Peyer's patch (tissue), 4 donors: ENCODE data around the gene CSF1R.

Experiments used
- CTCF ChIP-seq, 6 experiments: fragments of 450-650 bp in 4 of 6; fragments of 200-600 bp in 2 of 6; sonication (generic) in 1 of 6; IDR thresholded peaks; one replicate each; pipeline ENCODE4 v1.5.1; 2017 to 2019; ENCODE audit warnings: antibody characterized with exemption in 6 of 6, mild to moderate bottlenecking in 3 of 6, moderate library complexity in 1 of 6
- POLR2A ChIP-seq, 2 donors: fragments of 450-650 bp; IDR thresholded peaks; one replicate each; pipeline ENCODE4 v1.5.1; 2017; ENCODE audit warnings: antibody characterized with exemption in 2 of 2, mild to moderate bottlenecking in 2 of 2, moderate library complexity in 2 of 2

DNA sequence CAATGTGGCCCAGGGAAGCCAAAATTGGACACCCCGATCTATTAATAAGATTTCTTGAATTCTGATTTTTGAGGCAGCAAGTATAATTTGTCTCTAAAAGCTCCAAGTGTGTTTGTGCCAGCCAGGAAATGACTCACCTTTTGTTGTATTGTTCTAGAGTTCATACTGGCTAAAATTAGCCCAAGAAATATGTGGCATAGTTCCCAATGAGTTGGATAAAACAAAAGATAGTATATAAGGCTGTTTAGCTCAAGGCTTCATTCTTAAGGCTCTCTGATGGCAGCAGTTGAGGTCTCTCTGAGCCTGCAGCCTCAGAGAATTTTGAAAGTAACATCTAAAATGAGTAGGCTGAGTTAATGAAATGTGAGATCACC lies 64.2 kb downstream of the CSF1R start:
- TF ChIP-seq CTCF (IDR thresholded peaks at IDR 0.05) (no peak), POLR2A (IDR thresholded peaks at IDR 0.05) (no peak)
